Posterior vena cava (tissue), 2 donors: ENCODE data around the gene MRPL52. TPM values are rescaled to one million over a fixed set of nuclear protein-coding genes. Genes with fewer than 3 reads are reported as not detected.

ENCODE experiments used
- total RNA-seq, 2 donors: library from RNA; stranded (reverse); fragmentation: NEBNext Ultra II Directional; extraction: Animal tissue kit (Norgen Biotek cat#: 25700); gene quantifications; one replicate each; pipeline ENCODE4 v1.2.1, GENCODE V29; 2021
- donor health status: DM: yes; HTN: yes; CAD: no.
- donor health status: DM: yes; HTN: yes; CAD: no.

MRPL52 gene
- total RNA-seq, 2 donors from 2014 or later, result 58.5 to 58.9 TPM

Other genes with a start within 250 kb of the MRPL52 start
- 100 to 1,000 TPM; 160 to 182 TPM for gene DAD1, start 240.7 kb upstream of the MRPL52 start, total RNA-seq
- gene ABHD4, start 231.6 kb upstream of the MRPL52 start, total RNA-seq, result 10 to 100 TPM; 31.2 to 36.7 TPM
- not detected for gene OR6J1, start 185.5 kb upstream of the MRPL52 start, total RNA-seq
- 10 to 100 TPM; 49.7 to 53.7 TPM for gene OXA1L, start 63.2 kb upstream of the MRPL52 start, total RNA-seq
- gene SLC7A7, start 14.5 kb upstream of the MRPL52 start, total RNA-seq, result 10 to 100 TPM; 11.4 to 17.5 TPM
- 100 to 1,000 TPM; 229 to 234 TPM for gene MMP14, start 6.7 kb downstream of the MRPL52 start, total RNA-seq
- gene LRP10, start 41.9 kb downstream of the MRPL52 start, total RNA-seq, result 100 to 1,000 TPM; 129 to 139 TPM
- under 1 TPM; 0.23 to 0.43 TPM for gene REM2, start 53.3 kb downstream of the MRPL52 start, total RNA-seq
- 10 to 100 TPM; 53.8 to 62.2 TPM for gene RBM23, start 89.3 kb downstream of the MRPL52 start, total RNA-seq
- gene PRMT5, start 99.5 kb downstream of the MRPL52 start, total RNA-seq, result 10 to 100 TPM; 44.9 to 45.9 TPM
- gene HAUS4, start 127.2 kb downstream of the MRPL52 start, total RNA-seq, result 10 to 100 TPM; 18.0 to 29.2 TPM
- 1 to 10 TPM; 5.1 to 6.4 TPM for gene AJUBA, start 152.7 kb downstream of the MRPL52 start, total RNA-seq
- 1 to 10 TPM; 3.8 to 5.7 TPM for gene C14orf93, start 180.3 kb downstream of the MRPL52 start, total RNA-seq
- gene PSMB5, start 205.0 kb downstream of the MRPL52 start, total RNA-seq, result 10 to 100 TPM; 71.5 to 78.8 TPM
- gene PSMB11, start 212.3 kb downstream of the MRPL52 start, total RNA-seq, result not detected
- gene CDH24, start 227.6 kb downstream of the MRPL52 start, total RNA-seq, result 1 to 10 TPM; 1.8 to 2.9 TPM